ENCODE results near the gene COL18A1. TPM values are rescaled to one million over a fixed set of nuclear protein-coding genes. Genes with fewer than 3 reads are reported as not detected.

The COL18A1 gene
- total RNA-seq, 1 donor from 2014 or later: 6.4 TPM

- intact Hi-C loops (cut with micrococcal nuclease): no loop called here
These were observed 49.3 kb downstream of the COL18A1 start for GRCh38 chr21:45454060-45454925.

- intact Hi-C loops (cut with micrococcal nuclease): no loop called here
These were observed 50.1 kb downstream of the COL18A1 start for GRCh38 chr21:45454926-45455673.

GRCh38 chr21:45455674-45456583 is 51.0 kb downstream of the COL18A1 start:
- intact Hi-C loops (cut with micrococcal nuclease): no loop called here

- intact Hi-C loops (cut with micrococcal nuclease): no loop called here
These were observed 51.7 kb downstream of the COL18A1 start for GRCh38 chr21:45456584-45457160.

GRCh38 chr21:45457161-45457831 is 52.3 kb downstream of the COL18A1 start:
- intact Hi-C loops (cut with micrococcal nuclease): no loop called here

GRCh38 chr21:45457832-45458172 is 52.8 kb downstream of the COL18A1 start:
- intact Hi-C loops (cut with micrococcal nuclease): no loop called here

- intact Hi-C loops (cut with micrococcal nuclease): no loop called here
These were observed 53.6 kb downstream of the COL18A1 start for GRCh38 chr21:45458281-45459170.

GRCh38 chr21:45459171-45460010 is 54.4 kb downstream of the COL18A1 start:
- intact Hi-C loops (cut with micrococcal nuclease): no loop called here

GRCh38 chr21:45460011-45460565 is 55.1 kb downstream of the COL18A1 start:
- intact Hi-C loops (cut with micrococcal nuclease): no loop called here

- intact Hi-C loops (cut with micrococcal nuclease): no loop called here
These were observed 55.8 kb downstream of the COL18A1 start for GRCh38 chr21:45460611-45461368.

- intact Hi-C loops (cut with micrococcal nuclease): no loop called here
These were observed 56.4 kb downstream of the COL18A1 start for GRCh38 chr21:45461369-45461750.

- intact Hi-C loops (cut with micrococcal nuclease): no loop called here
These were observed 56.9 kb downstream of the COL18A1 start for GRCh38 chr21:45461806-45462341.

GRCh38 chr21:45463871-45464270 is 58.9 kb downstream of the COL18A1 start:
- intact Hi-C loops (cut with micrococcal nuclease): no loop called here

GRCh38 chr21:45464309-45464708 is 59.3 kb downstream of the COL18A1 start:
- intact Hi-C loops (cut with micrococcal nuclease): no loop called here

- intact Hi-C loops (cut with micrococcal nuclease): no loop called here
These were observed 60.1 kb downstream of the COL18A1 start for GRCh38 chr21:45465105-45465504.

- intact Hi-C loops (cut with micrococcal nuclease): no loop called here
These were observed 60.8 kb downstream of the COL18A1 start for GRCh38 chr21:45465611-45466329.

All from T-helper 2 cell treated with Interferon-gamma antibody and Interleukin-4, amounts not matched to agents 100 ng/mL and 5 ng/mL, for 36 hours (primary cell).